H1 (cell line): ENCODE measurements around the gene MMUT.

Source experiments
- CHD2 ChIP-seq: IDR thresholded peaks from 2 replicates; pipeline ENCODE4 v1.6.1; 2012; ENCODE audit warnings: low read length, improper control_type of control experiment
- CTCF ChIP-seq, 3 experiments: IDR thresholded peaks; 1 replicate in 2 of 3; 2 replicates in 1 of 3; pipeline versions ENCODE4 v1.5.1 to v1.6.1; 2011; ENCODE audit warnings: low read length in 3 of 3, mild to moderate bottlenecking in 3 of 3, inconsistent platforms in 2 of 3, low read depth in 1 of 3, moderate library complexity in 1 of 3; ENCODE audit not compliant: insufficient read depth in 1 of 3; ENCODE audit errors: control extremely low read depth in 1 of 3
- EZH2 ChIP-seq: fragments of 200-600 bp; sonication (generic); IDR thresholded peaks from 2 replicates; pipeline ENCODE4 v1.7.1; 2012; ENCODE audit warnings: low read depth, mild to moderate bottlenecking, moderate library complexity, low read length, inconsistent platforms; ENCODE audit not compliant: severe bottlenecking
- SP1 ChIP-seq: IDR thresholded peaks from 2 replicates; pipeline ENCODE4 v1.6.1; 2011; ENCODE audit warnings: low read depth, low read length
- SP4 ChIP-seq: IDR thresholded peaks from 2 replicates; pipeline ENCODE4 v1.6.1; 2012; ENCODE audit warnings: low read length, inconsistent platforms

GRCh38 chr6:49401063-49401462 lies 62.0 kb downstream of the MMUT start:
- TF ChIP-seq CTCF (IDR thresholded peaks at IDR 0.05; ENCODE audit: control extremely low read depth in 1 of 3, insufficient read depth in 1 of 3, low read depth in 1 of 3, low read length in 3 of 3) (no peak), CHD2 (no peak), SP4 (no peak), SP1 (no peak), EZH2 (no peak)
